ENCODE data around the gene OSBPL5.

OSBPL5 gene

DNA sequence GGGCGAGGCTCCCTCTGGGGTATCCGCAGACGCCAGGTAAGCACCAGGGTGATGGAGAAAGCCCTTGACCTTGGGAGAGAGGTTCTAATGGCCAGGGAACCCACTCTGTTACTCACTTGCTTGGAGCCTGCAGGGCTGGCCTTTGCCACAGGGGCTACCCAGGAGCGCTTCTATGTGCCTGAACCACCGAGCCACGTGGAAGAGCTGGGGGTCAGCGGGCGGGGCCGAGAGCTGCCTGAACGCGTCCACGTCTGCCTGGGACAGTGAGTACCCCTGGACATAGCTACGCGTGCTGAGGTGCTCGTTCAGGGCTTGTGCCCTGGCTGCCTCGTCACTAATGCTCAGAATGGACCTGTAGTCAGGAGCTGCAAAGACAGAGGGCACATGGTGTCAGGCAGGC, 117.5 kb downstream of the OSBPL5 start:
- Histone ChIP-seq H3K27ac (ENCODE audit: extremely low read depth, low read depth, low read length) (no peak overlapping the region), H3K4me1 (ENCODE audit: control insufficient read depth, insufficient read depth, low read length) (peaks cover 23% of the 10 kb centered on the region), H3K36me3 (ENCODE audit: control insufficient read depth in 2 of 2, insufficient read depth in 1 of 2, low read length in 2 of 2) (peaks cover 0 to 39% of the 10 kb centered on the region in 2 experiments; a peak in 1 of 3 replicates), H3K9me3 (ENCODE audit: control insufficient read depth, insufficient read depth, low read depth, low read length) (no peaks in the 10 kb centered on the region), H3K4me3 (ENCODE audit: low read depth, low read length) (no peak overlapping the region)
- no peak for TF ChIP-seq OVOL3 (tag by site-specific recombination; IDR thresholded peaks at IDR 0.05)
- TF ChIP-seq, protein P1, sequence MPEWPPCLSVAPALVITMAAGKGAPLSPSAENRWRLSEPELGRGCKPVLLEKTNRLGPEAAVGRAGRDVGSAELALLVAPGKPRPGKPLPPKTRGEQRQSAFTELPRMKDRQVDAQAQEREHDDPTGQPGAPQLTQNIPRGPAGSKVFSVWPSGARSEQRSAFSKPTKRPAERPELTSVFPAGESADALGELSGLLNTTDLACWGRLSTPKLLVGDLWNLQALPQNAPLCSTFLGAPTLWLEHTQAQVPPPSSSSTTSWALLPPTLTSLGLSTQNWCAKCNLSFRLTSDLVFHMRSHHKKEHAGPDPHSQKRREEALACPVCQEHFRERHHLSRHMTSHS (tag by site-specific recombination; IDR thresholded peaks at IDR 0.05): no peak
- TF ChIP-seq ZNF202 (tag by site-specific recombination; IDR thresholded peaks at IDR 0.05; ENCODE audit: borderline replicate concordance): no peak
- TF ChIP-seq, protein P2, sequence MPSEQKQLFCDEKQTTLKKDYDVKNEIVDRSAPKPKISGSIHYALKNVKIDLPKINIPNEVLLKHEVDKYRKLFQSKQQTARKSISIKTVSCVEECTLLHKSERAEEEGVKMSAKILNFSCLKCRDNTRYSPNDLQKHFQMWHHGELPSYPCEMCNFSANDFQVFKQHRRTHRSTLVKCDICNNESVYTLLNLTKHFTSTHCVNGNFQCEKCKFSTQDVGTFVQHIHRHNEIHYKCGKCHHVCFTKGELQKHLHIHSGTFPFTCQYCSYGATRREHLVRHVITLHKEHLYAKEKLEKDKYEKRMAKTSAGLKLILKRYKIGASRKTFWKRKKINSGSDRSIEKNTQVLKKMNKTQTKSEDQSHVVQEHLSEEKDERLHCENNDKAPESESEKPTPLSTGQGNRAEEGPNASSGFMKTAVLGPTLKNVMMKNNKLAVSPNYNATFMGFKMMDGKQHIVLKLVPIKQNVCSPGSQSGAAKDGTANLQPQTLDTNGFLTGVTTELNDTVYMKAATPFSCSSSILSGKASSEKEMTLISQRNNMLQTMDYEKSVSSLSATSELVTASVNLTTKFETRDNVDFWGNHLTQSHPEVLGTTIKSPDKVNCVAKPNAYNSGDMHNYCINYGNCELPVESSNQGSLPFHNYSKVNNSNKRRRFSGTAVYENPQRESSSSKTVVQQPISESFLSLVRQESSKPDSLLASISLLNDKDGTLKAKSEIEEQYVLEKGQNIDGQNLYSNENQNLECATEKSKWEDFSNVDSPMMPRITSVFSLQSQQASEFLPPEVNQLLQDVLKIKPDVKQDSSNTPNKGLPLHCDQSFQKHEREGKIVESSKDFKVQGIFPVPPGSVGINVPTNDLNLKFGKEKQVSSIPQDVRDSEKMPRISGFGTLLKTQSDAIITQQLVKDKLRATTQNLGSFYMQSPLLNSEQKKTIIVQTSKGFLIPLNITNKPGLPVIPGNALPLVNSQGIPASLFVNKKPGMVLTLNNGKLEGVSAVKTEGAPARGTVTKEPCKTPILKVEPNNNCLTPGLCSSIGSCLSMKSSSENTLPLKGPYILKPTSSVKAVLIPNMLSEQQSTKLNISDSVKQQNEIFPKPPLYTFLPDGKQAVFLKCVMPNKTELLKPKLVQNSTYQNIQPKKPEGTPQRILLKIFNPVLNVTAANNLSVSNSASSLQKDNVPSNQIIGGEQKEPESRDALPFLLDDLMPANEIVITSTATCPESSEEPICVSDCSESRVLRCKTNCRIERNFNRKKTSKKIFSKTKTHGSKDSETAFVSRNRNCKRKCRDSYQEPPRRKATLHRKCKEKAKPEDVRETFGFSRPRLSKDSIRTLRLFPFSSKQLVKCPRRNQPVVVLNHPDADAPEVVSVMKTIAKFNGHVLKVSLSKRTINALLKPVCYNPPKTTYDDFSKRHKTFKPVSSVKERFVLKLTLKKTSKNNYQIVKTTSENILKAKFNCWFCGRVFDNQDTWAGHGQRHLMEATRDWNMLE (tag by site-specific recombination; conservative IDR thresholded peaks at IDR 0.05; ENCODE audit: low read depth): no peak
- no peak for TF ChIP-seq ZNF624 (tag by site-specific recombination; IDR thresholded peaks at IDR 0.05)
- TF ChIP-seq, protein P3, sequence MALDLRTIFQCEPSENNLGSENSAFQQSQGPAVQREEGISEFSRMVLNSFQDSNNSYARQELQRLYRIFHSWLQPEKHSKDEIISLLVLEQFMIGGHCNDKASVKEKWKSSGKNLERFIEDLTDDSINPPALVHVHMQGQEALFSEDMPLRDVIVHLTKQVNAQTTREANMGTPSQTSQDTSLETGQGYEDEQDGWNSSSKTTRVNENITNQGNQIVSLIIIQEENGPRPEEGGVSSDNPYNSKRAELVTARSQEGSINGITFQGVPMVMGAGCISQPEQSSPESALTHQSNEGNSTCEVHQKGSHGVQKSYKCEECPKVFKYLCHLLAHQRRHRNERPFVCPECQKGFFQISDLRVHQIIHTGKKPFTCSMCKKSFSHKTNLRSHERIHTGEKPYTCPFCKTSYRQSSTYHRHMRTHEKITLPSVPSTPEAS (tag by site-specific recombination; IDR thresholded peaks at IDR 0.05): no peak
- no peak for TF ChIP-seq ZNF114 (tag by site-specific recombination; IDR thresholded peaks at IDR 0.05)
- ChIA-PET POLR2A (interaction anchor here (1.2 kb wide), 1 partner anchor 55 kb away, joined by 3 read pairs; the partner anchor contains the start of gene NAP1L4), CTCF (interaction anchor here (0.7 to 9.0 kb wide), 3 partner anchors 10 to 517 kb away, joined by 5 to 98 read pairs (median 45); no protein-coding TSS in a partner anchor)

DNA sequence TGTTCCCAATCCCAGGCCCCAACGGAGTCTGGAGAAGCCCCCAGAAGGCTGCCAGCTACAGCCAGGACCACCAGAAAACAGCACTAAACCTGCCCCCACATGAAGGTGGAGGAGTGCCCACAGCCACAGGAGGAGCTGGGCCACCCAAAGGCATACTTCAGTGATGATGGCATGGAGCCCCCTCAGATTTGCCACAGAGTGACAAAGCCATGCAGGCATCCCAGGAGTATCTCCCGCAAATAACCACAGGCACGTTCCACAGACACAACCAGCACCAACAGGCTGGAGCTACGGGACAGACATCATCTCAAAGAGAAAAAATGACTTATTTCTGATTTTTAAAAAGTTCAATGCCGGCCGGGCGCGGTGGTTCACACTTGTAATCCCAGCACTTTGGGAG, 118.5 kb downstream of the OSBPL5 start:
- no peaks in the 10 kb centered on the region for H3K9me3 ChIP-seq (ENCODE audit: control insufficient read depth, insufficient read depth, low read depth, low read length)
- TF ChIP-seq ZNF585B (tag by site-specific recombination; IDR thresholded peaks at IDR 0.05): no peak
- TF ChIP-seq ZNF138 (tag by site-specific recombination; IDR thresholded peaks at IDR 0.05; ENCODE audit: borderline replicate concordance): no peak
- TF ChIP-seq HOXA7 (CRISPR knock-in tag; IDR thresholded peaks at IDR 0.05; ENCODE audit: borderline replicate concordance): no peak
- TF ChIP-seq REPIN1 (tag by site-specific recombination; IDR thresholded peaks at IDR 0.05; ENCODE audit: low read depth): no peak
- no peak for TF ChIP-seq ZBTB8A (tag by site-specific recombination; IDR thresholded peaks at IDR 0.05)
- no peak for TF ChIP-seq ZNF274 (IDR thresholded peaks at IDR 0.05; ENCODE audit: low read length)
- no peak for TF ChIP-seq ZNF274 (tag by site-specific recombination; IDR thresholded peaks at IDR 0.05; ENCODE audit: borderline replicate concordance)
- TF ChIP-seq ZNF174 (tag by site-specific recombination; IDR thresholded peaks at IDR 0.05): no peak
- TF ChIP-seq HOXD13 (CRISPR knock-in tag; IDR thresholded peaks at IDR 0.05; ENCODE audit: borderline replicate concordance): no peak
- H3K36me3 ChIP-seq (ENCODE audit: control insufficient read depth in 2 of 2, insufficient read depth in 1 of 2, low read length in 2 of 2): peaks cover 0 to 45% of the 10 kb centered on the region in 2 experiments; a peak in 1 of 3 replicates
- H3K27ac ChIP-seq (ENCODE audit: extremely low read depth, low read depth, low read length): no peak overlapping the region
- ChIA-PET POLR2A (interaction anchor here (1.2 kb wide), 1 partner anchor 54 kb away, joined by 3 read pairs; the partner anchor contains the start of gene NAP1L4), CTCF (interaction anchor here (0.6 to 9.0 kb wide), 4 partner anchors 9 to 129 kb away, joined by 3 to 98 read pairs (median 24); no protein-coding TSS in a partner anchor)
- H3K4me3 ChIP-seq (ENCODE audit: low read depth, low read length): no peak overlapping the region
- peaks cover 17% of the 10 kb centered on the region for H3K4me1 ChIP-seq (ENCODE audit: control insufficient read depth, insufficient read depth, low read length)

Data from HEK293 (cell line).